GM23248 (cell line): ENCODE data around the gene TAF3.

ENCODE experiments used
- EZH2 ChIP-seq: fragments of 200-600 bp; sonication (generic); IDR thresholded peaks from 2 replicates; pipeline ENCODE4 v1.6.1; 2018; ENCODE audit warnings: antibody characterized with exemption, mild to moderate bottlenecking; ENCODE audit not compliant: insufficient read depth, poor library complexity, severe bottlenecking
- EZH2phosphoT487 ChIP-seq: fragments of 200-600 bp; sonication (generic); IDR thresholded peaks from 2 replicates; pipeline ENCODE4 v1.6.1; 2018; ENCODE audit warnings: antibody characterized with exemption, moderate library complexity, mild to moderate bottlenecking, low read depth; ENCODE audit not compliant: insufficient read depth

DNA sequence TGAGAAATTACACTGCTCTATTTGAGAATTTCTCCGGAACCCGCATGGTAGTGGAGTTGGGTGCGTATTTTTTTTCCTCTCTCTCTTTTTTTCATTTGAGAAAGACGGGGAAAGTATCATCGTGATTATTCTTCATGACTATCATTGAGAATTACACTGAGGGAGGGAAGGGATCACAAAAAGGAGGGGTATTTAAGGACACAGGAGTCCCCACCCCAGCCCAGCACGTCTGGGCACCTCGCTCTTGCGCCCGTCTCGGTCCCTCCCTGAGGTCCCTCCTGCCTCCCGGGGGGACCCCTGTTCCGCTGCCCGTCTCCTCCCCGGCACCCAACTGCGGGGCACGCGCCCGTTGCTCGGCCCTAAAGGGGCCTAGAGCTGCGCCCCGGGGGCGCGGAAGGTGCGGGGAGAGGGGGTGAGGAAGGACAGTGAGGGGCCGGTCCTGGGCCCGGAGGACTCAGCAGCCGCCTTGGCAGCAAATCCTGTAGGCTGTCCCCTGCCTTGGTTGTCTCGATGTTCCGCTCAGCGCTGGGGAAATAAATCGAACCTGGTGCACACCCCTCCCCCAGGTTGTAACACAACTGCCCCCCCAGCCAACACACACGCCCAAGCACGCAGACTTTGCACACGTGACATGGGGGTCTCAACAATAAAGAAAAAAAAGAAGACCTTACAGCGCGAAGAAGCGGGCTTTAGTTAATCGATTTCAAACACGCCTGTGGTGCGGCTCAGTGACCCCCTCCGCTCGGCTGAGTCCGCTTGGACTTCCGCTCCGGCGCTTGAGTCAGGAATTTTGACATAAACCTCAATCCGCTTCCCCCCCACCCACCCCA is 217.6 kb downstream of the TAF3 start:
- TF ChIP-seq EZH2 (no peak), EZH2phosphoT487 (no peak)
